Umbilical cord (tissue), 1 donor: ENCODE results near the gene ANKRD60. TPM values are rescaled to one million over a fixed set of nuclear protein-coding genes. Genes with fewer than 3 reads are reported as not detected.

Experiments
- total RNA-seq: library from RNA; depleted of rRNA; stranded (reverse); fragments of >200 nt; gene quantifications from one replicate; pipeline ENCODE4 v1.2.3, GENCODE V29; 2014; ENCODE audit warnings: low replicate concordance; ENCODE audit not compliant: insufficient read depth

Gene ANKRD60
- total RNA-seq, 1 donor from 2014 or later = not detected

Other genes starting within 250 kb of the ANKRD60 start
- gene RAB22A, start 81.1 kb upstream of the ANKRD60 start, total RNA-seq = 13.0 TPM
- 26.0 TPM for gene VAPB, start 160.6 kb upstream of the ANKRD60 start, total RNA-seq